ENCODE data around the gene FBF1. TPM values are rescaled to one million over a fixed set of nuclear protein-coding genes. Genes with fewer than 3 reads are reported as not detected.

FBF1 gene
- total and polyA plus RNA-seq, 2 donors (not counting 3 experiments of a cell fraction or from before 2014, with no cell fraction given): 4.9 to 9.4 TPM

DNA sequence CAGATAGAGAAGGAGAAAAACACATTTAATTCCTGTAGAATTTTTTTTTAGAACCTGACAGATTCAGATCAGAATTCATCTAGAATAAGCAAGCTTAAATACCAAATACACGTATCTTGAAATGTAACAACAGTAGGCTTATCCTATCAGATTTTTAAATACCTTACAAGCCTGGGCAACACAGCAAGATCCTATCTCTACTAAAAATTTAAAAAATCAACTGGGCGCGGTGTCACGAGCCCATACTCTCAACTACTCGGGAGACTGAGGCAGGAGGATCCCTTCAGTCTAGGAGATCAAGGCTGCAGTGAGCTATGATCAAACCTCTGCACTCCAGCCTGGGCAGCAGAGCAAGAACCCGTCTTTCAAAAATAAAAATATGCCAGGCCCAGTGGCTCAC, 24.6 kb upstream of the FBF1 start:
- no peaks in the 10 kb centered on the region for H3K27me3 ChIP-seq (ENCODE audit: control insufficient read depth in 2 of 2, insufficient read depth in 2 of 2, low read length in 2 of 2)
- H3K9me3 ChIP-seq (replicated peaks; ENCODE audit: control insufficient read depth, insufficient read depth, low read length): no peaks in the 10 kb centered on the region
- intact Hi-C loops (cut with micrococcal nuclease): no loop called here
- BruUV-seq (replicated peaks): no TSS peak
- no peak overlapping the region for H2AFZ ChIP-seq (ENCODE audit: low read depth, low read length)
- ChIA-PET CTCF (interaction anchor here (0.9 to 1.1 kb wide), 2 partner anchors 14 to 19 kb away, joined by 3 read pairs; no protein-coding TSS in a partner anchor), POLR2A (no interaction called here)
- no peaks in the 10 kb centered on the region for H3K9me1 ChIP-seq (replicated peaks; ENCODE audit: control insufficient read depth, extremely low read depth, insufficient read depth, low read length)
- H3K36me3 ChIP-seq (ENCODE audit: control insufficient read depth in 2 of 2, extremely low read depth in 1 of 2, insufficient read depth in 2 of 2, low read length in 2 of 2): peaks cover 0 to 4% of the 10 kb centered on the region in 2 experiments
- peaks cover 12% of the 10 kb centered on the region for H3K79me2 ChIP-seq (ENCODE audit: control insufficient read depth, insufficient read depth, low read length)
- no peak overlapping the region for H3K4me3 ChIP-seq (replicated peaks in 1 of 3; ENCODE audit: insufficient read depth in 1 of 3, low read depth in 1 of 3, low read length in 3 of 3)
- dilution Hi-C loops (cut with MboI; ENCODE audit: extremely low pct_ligation_motif_present, low sequenced_read_pairs): no loop called here
- DNase-seq (ENCODE audit: low read depth, low spot score) (no peak), FAIRE-seq (no peak)
- TF ChIP-seq FOS (IDR thresholded peaks at IDR 0.05; ENCODE audit: borderline replicate concordance, insufficient read depth, low read length) (no peak), POLR2AphosphoS5 (IDR thresholded peaks at IDR 0.05; ENCODE audit: insufficient read depth, low read depth, low read length) (no peak), MYC (IDR thresholded peaks at IDR 0.05; ENCODE audit: low read depth, low read length) (no peak), GATA2 (IDR thresholded peaks at IDR 0.05; ENCODE audit: insufficient read depth, insufficient read length, low read depth, low read length) (no peak), JUN (IDR thresholded peaks at IDR 0.05; ENCODE audit: borderline replicate concordance, insufficient read depth, insufficient read length, low read depth) (no peak)
- TF ChIP-seq, protein P1, sequence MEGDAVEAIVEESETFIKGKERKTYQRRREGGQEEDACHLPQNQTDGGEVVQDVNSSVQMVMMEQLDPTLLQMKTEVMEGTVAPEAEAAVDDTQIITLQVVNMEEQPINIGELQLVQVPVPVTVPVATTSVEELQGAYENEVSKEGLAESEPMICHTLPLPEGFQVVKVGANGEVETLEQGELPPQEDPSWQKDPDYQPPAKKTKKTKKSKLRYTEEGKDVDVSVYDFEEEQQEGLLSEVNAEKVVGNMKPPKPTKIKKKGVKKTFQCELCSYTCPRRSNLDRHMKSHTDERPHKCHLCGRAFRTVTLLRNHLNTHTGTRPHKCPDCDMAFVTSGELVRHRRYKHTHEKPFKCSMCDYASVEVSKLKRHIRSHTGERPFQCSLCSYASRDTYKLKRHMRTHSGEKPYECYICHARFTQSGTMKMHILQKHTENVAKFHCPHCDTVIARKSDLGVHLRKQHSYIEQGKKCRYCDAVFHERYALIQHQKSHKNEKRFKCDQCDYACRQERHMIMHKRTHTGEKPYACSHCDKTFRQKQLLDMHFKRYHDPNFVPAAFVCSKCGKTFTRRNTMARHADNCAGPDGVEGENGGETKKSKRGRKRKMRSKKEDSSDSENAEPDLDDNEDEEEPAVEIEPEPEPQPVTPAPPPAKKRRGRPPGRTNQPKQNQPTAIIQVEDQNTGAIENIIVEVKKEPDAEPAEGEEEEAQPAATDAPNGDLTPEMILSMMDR (IDR thresholded peaks at IDR 0.05; ENCODE audit: extremely low read depth in 1 of 2, insufficient read depth in 1 of 2, low read depth in 1 of 2, low read length in 2 of 2): no peak
- no peak overlapping the region for H3K9ac ChIP-seq (replicated peaks; ENCODE audit: extremely low read depth, insufficient read depth, low read length)
- H3K27ac ChIP-seq (ENCODE audit: insufficient read depth, low read depth, low read length): no peak overlapping the region
- H3K4me2 ChIP-seq (ENCODE audit: insufficient read depth, low read length): no peak overlapping the region
- H4K20me1 ChIP-seq (replicated peaks; ENCODE audit: control insufficient read depth, extremely low read depth, insufficient read depth, low read length): no peaks in the 10 kb centered on the region
- peaks cover 13% of the 10 kb centered on the region for H3K4me1 ChIP-seq (ENCODE audit: control insufficient read depth, extremely low read depth, insufficient read depth, low read length)

Data from endothelial cell of umbilical vein (primary cell).